HepG2 (cell line): ENCODE results near the gene CLBA1. TPM values are rescaled to one million over a fixed set of nuclear protein-coding genes. Genes with fewer than 3 reads are reported as not detected.

Source experiments
- ATAC-seq: fragments of 200-7000 bp; cut with Tn5 transposase; 3 replicates; pipeline ENCODE4 v1.9.1; 2020; ENCODE audit warnings: mild to moderate bottlenecking, moderate library complexity
- BruUV-seq: library from RNA; stranded (reverse); fragments of 400-500 nt; replicated peaks from 2 replicates; lab custom pipeline; 2021; lab: Mats Ljungman, UMichigan
- CTCF ChIA-PET: fragments of 300-600 bp; formaldehyde crosslinking; extraction: SDS; loops from one replicate; lab custom pipeline; 2021; ENCODE audit warnings: low total read pairs, inconsistent platforms, low intra/inter-chr PET ratio; lab: Yijun Ruan, JAX
- POLR2A ChIA-PET: fragments of 350-600 bp; sonication (Branson Sonifier 250); formaldehyde crosslinking; loops from one replicate; lab custom pipeline; 2020; ENCODE audit warnings: antibody characterized with exemption, inconsistent platforms; lab: Yijun Ruan, JAX
- DNase-seq: peaks from one replicate; pipeline ENCODE4 v3.0.0-alpha.2; 2015; ENCODE audit warnings: low spot score
- FAIRE-seq: peaks from 3 replicates; lab custom pipeline; 2011; peaks lifted over from hg19 to GRCh38; lab: Jason Lieb, UNC
- H2AFZ ChIP-seq: one replicate; pipeline ENCODE4 v1.6.1; 2011; ENCODE audit warnings: low read length, inconsistent platforms
- H3K27ac ChIP-seq: fragments of 300-600 bp; 3 replicates; pipeline ENCODE4 v1.8.0; 2011; ENCODE audit warnings: mixed run types, mild to moderate bottlenecking, mixed read lengths, low read length, inconsistent platforms; ENCODE audit not compliant: insufficient read depth; ENCODE audit errors: extremely low read length
- H3K27me3 ChIP-seq, 2 experiments: fragments of 200-600 bp in 1 of 2; 2 replicates in 1 of 2; 3 replicates in 1 of 2; pipeline versions ENCODE4 v1.6.0 to v1.8.0; 2011; ENCODE audit warnings: low read length in 2 of 2, mild to moderate bottlenecking in 2 of 2, moderate library complexity in 2 of 2, inconsistent platforms in 1 of 2; ENCODE audit not compliant: insufficient read depth in 2 of 2, control insufficient read depth in 1 of 2
- H3K36me3 ChIP-seq, 2 experiments: fragments of 200-600 bp in 1 of 2; replicated peaks in 1 of 2; 2 replicates in 1 of 2; 3 replicates in 1 of 2; pipeline versions ENCODE4 v1.5.1 to v1.8.0; 2011; ENCODE audit warnings: low read length in 2 of 2, inconsistent platforms in 1 of 2; ENCODE audit not compliant: insufficient read depth in 2 of 2, control insufficient read depth in 1 of 2
- H3K4me1 ChIP-seq: 2 replicates; pipeline ENCODE4 v1.5.1; 2012; ENCODE audit warnings: low read length, inconsistent platforms; ENCODE audit not compliant: insufficient read depth
- H3K4me2 ChIP-seq: 2 replicates; pipeline ENCODE4 v1.6.0; 2011; ENCODE audit warnings: low read depth, low read length, inconsistent platforms
- H3K4me3 ChIP-seq, 3 experiments: fragments of 200-600 bp in 1 of 3; sonication (generic), shearing (Covaris generic) in 1 of 3; replicated peaks in 1 of 3; 2 replicates each; pipeline ENCODE4 v1.5.1; 2011 to 2016; ENCODE audit warnings: low read length in 3 of 3, inconsistent platforms in 2 of 3, low read depth in 2 of 3, mild to moderate bottlenecking in 2 of 3, control low read depth in 1 of 3, mixed read lengths in 1 of 3; ENCODE audit not compliant: insufficient read depth in 1 of 3
- H3K79me2 ChIP-seq: one replicate; pipeline ENCODE4 v1.6.1; 2011; ENCODE audit warnings: low read length, inconsistent platforms; ENCODE audit not compliant: insufficient read depth
- H3K9ac ChIP-seq: 2 replicates; pipeline ENCODE4 v1.6.0; 2011; ENCODE audit warnings: mild to moderate bottlenecking, low read depth, low read length, inconsistent platforms; ENCODE audit not compliant: insufficient read depth
- H3K9me3 ChIP-seq: 2 replicates; pipeline ENCODE4 v1.5.1; 2012; ENCODE audit warnings: mild to moderate bottlenecking, low read length
- H4K20me1 ChIP-seq: 2 replicates; pipeline ENCODE4 v1.6.0; 2011; ENCODE audit warnings: inconsistent platforms, mild to moderate bottlenecking, low read length, moderate library complexity; ENCODE audit not compliant: insufficient read depth
- FOSL1 ChIP-seq: sonication (generic); formaldehyde crosslinking; IDR thresholded peaks from 2 replicates; pipeline ENCODE4 v1.9.0; 2021; ENCODE audit warnings: missing genetic modification reagents, borderline replicate concordance
- FOXC1 ChIP-seq: sonication (generic); formaldehyde crosslinking; IDR thresholded peaks from 2 replicates; pipeline ENCODE4 v1.8.0; 2022; ENCODE audit warnings: mild to moderate bottlenecking, missing genetic modification reagents, borderline replicate concordance
- NRL ChIP-seq: sonication (generic); formaldehyde crosslinking; IDR thresholded peaks from 2 replicates; pipeline ENCODE4 v1.5.0; 2020; ENCODE audit warnings: missing genetic modification reagents, mild to moderate bottlenecking, moderate library complexity, borderline replicate concordance
- TEF ChIP-seq: sonication (generic); formaldehyde crosslinking; IDR thresholded peaks from 2 replicates; pipeline ENCODE4 v1.5.0; 2020; ENCODE audit warnings: missing genetic modification reagents
- ZNF124 ChIP-seq: sonication (generic); formaldehyde crosslinking; IDR thresholded peaks from 2 replicates; pipeline ENCODE4 v1.4.0; 2020; ENCODE audit warnings: missing genetic modification reagents
- WGBS: methylation state at CpG from one replicate; pipeline ENCODE4 v1.1.6; 2017; ENCODE audit warnings: low lambda C conversion rate; 5-methylcytosine and 5-hydroxymethylcytosine counted together
- in situ Hi-C: cut with HindIII; loops from 2 replicates; pipeline ENCODE4 v1.10.0; 2017; ENCODE audit warnings: low pct_unique_long_range_greater_than_20kb; ENCODE audit not compliant: extremely low pct_ligation_motif_present
- intact Hi-C: fragments of 100-400 bp; cut with micrococcal nuclease; formaldehyde crosslinking; loops from one replicate; pipeline ENCODE4 v1.10.0; 2022; ENCODE audit not compliant: unreplicated experiment
- polyA plus RNA-seq, 8 experiments: library from polyadenylated mRNA; depleted of rRNA in 3 of 8; stranded (reverse) in 7 of 8; unstranded in 1 of 8; fragments of >200 nt; fragmentation: Illumina TruSeq in 4 of 8; extraction: Trizol in 4 of 8; gene quantifications; 2 replicates each; pipeline versions ENCODE4 v1.2.1 to v1.2.3, GENCODE V29; 2011 to 2016; ENCODE audit warnings: low read depth in 4 of 8, missing spikeins in 1 of 8, mixed read lengths in 1 of 8; ENCODE audit not compliant: insufficient read depth in 1 of 8
- total RNA-seq, 5 experiments: library from RNA; depleted of rRNA; stranded (reverse); fragments of >200 nt; fragmentation: Illumina TruSeq; extraction: Trizol; gene quantifications; 2 replicates each; pipeline ENCODE4 v1.2.3, GENCODE V29; 2016; ENCODE audit warnings: low read depth in 1 of 5
- TF ChIP-seq, protein P1 (sequence below): sonication (generic); formaldehyde crosslinking; IDR thresholded peaks from 2 replicates; pipeline ENCODE4 v1.5.0; 2020; ENCODE audit warnings: missing genetic modification reagents
- TF ChIP-seq, protein P2 (sequence below): sonication (generic); formaldehyde crosslinking; IDR thresholded peaks from 2 replicates; pipeline ENCODE4 v1.5.1; 2020; ENCODE audit warnings: mild to moderate bottlenecking, missing genetic modification reagents, moderate library complexity
- TF ChIP-seq, protein P3 (sequence below): sonication (generic); formaldehyde crosslinking; IDR thresholded peaks from 2 replicates; pipeline ENCODE4 v1.8.0; 2022; ENCODE audit warnings: missing genetic modification reagents, mild to moderate bottlenecking, borderline replicate concordance
- TF ChIP-seq, protein P4 (sequence below): sonication (generic); formaldehyde crosslinking; IDR thresholded peaks from 2 replicates; pipeline ENCODE4 v1.4.0; 2020; ENCODE audit warnings: mild to moderate bottlenecking, missing genetic modification reagents

CLBA1 gene
- total and polyA plus RNA-seq, 2 of the 13 experiments (the other 11 are each of a cell fraction or from before 2014, with no cell fraction given): 1.2 to 1.4 TPM

DNA sequence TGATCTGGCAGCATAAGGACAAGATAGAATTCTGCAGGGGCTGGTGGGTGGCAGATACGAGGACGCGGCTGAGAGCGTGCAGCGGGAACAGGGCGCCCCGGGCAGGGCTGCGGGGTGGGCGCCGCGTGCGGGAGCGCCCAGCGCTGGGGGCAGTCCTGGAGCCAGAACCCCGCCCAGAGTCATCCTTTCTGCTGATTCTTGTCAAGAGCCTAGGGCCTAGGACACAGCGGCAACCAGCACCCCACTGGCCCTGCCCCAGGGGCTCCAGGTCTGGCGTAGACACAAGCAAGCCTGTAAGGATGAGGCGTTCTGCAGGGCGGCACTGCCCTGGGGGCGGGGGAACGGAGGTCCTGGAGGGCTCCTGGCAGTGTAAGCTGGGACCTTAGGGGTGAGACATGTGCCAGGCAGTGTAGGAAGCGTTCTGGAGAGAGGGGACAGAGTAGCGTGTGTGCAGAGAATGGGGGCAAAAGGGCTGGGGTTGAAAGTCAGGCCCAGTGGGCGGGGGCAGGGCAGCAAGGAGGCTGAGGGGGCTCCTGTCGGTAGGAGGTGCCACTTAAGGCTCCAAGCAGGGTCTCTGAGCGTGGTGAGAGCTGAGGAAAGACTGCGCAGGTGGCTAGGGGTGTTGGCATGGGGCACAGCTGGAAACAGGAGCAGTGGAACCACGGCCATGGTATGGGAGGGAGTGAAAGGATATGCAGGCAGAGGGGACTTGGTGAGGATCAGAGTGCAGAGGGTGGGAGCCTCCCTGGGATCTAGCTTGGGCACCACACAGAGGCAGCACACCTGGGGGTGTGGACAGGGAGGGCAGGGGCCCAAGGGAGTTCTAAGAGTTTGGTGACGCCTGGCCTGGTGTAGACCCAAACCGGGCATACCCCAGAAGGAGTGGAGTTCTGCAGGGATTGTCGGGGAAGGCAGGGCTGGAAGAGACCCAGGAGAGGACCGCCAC is 6.6 kb upstream of the CLBA1 start:
- DNase-seq (no peak), ATAC-seq (peak; percentile 5), FAIRE-seq (no peak)
- H3K27ac ChIP-seq: no peak overlapping the region
- H3K4me2 ChIP-seq: peak overlapping the region; percentile 76
- H3K36me3 ChIP-seq: no peaks in the 10 kb centered on the region
- ChIA-PET CTCF (interaction anchor here (1.4 to 6.7 kb wide), 2 partner anchors 66 to 108 kb away, joined by 3 to 146 read pairs; no protein-coding TSS in a partner anchor), POLR2A (no interaction called here)
- in situ Hi-C loops (no loop called here), intact Hi-C loops (loop anchor here (5.0 kb wide), 1 partner anchor 43 kb away; the partner anchor contains the start of gene CDCA4)
- H3K4me3 ChIP-seq: peak overlapping the region; percentile 33 to 57 (median 52); a peak in 5 of 6 replicates
- H3K79me2 ChIP-seq: no peaks in the 10 kb centered on the region
- no peaks in the 10 kb centered on the region for H4K20me1 ChIP-seq
- no peak overlapping the region for H2AFZ ChIP-seq
- peaks cover 53% of the 10 kb centered on the region for H3K4me1 ChIP-seq
- no peaks in the 10 kb centered on the region for H3K9me3 ChIP-seq
- H3K27me3 ChIP-seq: peaks cover 17 to 83% of the 10 kb centered on the region in 2 experiments; a peak in 4 of 5 replicates
- H3K9ac ChIP-seq: no peak overlapping the region
- 29% methylated on average over 17 of the region's 32 CpGs for WGBS
- BruUV-seq: no TSS peak
- TF ChIP-seq, protein P1, sequence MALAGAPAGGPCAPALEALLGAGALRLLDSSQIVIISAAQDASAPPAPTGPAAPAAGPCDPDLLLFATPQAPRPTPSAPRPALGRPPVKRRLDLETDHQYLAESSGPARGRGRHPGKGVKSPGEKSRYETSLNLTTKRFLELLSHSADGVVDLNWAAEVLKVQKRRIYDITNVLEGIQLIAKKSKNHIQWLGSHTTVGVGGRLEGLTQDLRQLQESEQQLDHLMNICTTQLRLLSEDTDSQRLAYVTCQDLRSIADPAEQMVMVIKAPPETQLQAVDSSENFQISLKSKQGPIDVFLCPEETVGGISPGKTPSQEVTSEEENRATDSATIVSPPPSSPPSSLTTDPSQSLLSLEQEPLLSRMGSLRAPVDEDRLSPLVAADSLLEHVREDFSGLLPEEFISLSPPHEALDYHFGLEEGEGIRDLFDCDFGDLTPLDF (CRISPR knock-in tag): no peak
- TF ChIP-seq TEF (CRISPR knock-in tag): no peak
- TF ChIP-seq, protein P2, sequence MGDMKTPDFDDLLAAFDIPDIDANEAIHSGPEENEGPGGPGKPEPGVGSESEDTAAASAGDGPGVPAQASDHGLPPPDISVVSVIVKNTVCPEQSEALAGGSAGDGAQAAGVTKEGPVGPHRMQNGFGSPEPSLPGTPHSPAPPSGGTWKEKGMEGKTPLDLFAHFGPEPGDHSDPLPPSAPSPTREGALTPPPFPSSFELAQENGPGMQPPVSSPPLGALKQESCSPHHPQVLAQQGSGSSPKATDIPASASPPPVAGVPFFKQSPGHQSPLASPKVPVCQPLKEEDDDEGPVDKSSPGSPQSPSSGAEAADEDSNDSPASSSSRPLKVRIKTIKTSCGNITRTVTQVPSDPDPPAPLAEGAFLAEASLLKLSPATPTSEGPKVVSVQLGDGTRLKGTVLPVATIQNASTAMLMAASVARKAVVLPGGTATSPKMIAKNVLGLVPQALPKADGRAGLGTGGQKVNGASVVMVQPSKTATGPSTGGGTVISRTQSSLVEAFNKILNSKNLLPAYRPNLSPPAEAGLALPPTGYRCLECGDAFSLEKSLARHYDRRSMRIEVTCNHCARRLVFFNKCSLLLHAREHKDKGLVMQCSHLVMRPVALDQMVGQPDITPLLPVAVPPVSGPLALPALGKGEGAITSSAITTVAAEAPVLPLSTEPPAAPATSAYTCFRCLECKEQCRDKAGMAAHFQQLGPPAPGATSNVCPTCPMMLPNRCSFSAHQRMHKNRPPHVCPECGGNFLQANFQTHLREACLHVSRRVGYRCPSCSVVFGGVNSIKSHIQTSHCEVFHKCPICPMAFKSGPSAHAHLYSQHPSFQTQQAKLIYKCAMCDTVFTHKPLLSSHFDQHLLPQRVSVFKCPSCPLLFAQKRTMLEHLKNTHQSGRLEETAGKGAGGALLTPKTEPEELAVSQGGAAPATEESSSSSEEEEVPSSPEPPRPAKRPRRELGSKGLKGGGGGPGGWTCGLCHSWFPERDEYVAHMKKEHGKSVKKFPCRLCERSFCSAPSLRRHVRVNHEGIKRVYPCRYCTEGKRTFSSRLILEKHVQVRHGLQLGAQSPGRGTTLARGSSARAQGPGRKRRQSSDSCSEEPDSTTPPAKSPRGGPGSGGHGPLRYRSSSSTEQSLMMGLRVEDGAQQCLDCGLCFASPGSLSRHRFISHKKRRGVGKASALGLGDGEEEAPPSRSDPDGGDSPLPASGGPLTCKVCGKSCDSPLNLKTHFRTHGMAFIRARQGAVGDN (CRISPR knock-in tag): peak; percentile 46
- no peak for TF ChIP-seq FOSL1 (CRISPR knock-in tag)
- TF ChIP-seq, protein P3, sequence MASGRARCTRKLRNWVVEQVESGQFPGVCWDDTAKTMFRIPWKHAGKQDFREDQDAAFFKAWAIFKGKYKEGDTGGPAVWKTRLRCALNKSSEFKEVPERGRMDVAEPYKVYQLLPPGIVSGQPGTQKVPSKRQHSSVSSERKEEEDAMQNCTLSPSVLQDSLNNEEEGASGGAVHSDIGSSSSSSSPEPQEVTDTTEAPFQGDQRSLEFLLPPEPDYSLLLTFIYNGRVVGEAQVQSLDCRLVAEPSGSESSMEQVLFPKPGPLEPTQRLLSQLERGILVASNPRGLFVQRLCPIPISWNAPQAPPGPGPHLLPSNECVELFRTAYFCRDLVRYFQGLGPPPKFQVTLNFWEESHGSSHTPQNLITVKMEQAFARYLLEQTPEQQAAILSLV: 0 out of 2 replicates have a peak, but pooled peaks have one; percentile 29
- TF ChIP-seq ZNF124: no peak
- TF ChIP-seq, protein P4, sequence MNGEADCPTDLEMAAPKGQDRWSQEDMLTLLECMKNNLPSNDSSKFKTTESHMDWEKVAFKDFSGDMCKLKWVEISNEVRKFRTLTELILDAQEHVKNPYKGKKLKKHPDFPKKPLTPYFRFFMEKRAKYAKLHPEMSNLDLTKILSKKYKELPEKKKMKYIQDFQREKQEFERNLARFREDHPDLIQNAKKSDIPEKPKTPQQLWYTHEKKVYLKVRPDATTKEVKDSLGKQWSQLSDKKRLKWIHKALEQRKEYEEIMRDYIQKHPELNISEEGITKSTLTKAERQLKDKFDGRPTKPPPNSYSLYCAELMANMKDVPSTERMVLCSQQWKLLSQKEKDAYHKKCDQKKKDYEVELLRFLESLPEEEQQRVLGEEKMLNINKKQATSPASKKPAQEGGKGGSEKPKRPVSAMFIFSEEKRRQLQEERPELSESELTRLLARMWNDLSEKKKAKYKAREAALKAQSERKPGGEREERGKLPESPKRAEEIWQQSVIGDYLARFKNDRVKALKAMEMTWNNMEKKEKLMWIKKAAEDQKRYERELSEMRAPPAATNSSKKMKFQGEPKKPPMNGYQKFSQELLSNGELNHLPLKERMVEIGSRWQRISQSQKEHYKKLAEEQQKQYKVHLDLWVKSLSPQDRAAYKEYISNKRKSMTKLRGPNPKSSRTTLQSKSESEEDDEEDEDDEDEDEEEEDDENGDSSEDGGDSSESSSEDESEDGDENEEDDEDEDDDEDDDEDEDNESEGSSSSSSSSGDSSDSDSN (CRISPR knock-in tag): no peak; the same call in 1 of the 2 replicates
- TF ChIP-seq FOXC1 (CRISPR knock-in tag): 0 out of 2 replicates have a peak, but pooled peaks have one; percentile 32
- peak; percentile 49; the same call in 1 of the 2 replicates for TF ChIP-seq NRL
